ENCODE results near the gene KRT73.

The KRT73 gene

GRCh38 chr12:52661668-52662067 is 43.3 kb upstream of the KRT73 start:
- 90% methylated on average over 2 of the region's 3 CpGs for WGBS (ENCODE audit: insufficient coverage)
- CTCF ChIA-PET: interaction anchor here (1.2 to 1.3 kb wide), 2 partner anchors 19 to 76 kb away, joined by 3 read pairs; partner anchors contain the start of gene KRT1
- H3K4me3 ChIP-seq (ENCODE audit: control insufficient read depth in 1 of 7, extremely low read depth in 1 of 7, insufficient read depth in 4 of 7, low read depth in 2 of 7, low read length in 6 of 7): peak overlapping the region in 1 of 7 experiments; percentile 3
- no peaks in the 10 kb centered on the region for H3K9me3 ChIP-seq (ENCODE audit: control extremely low read depth in 1 of 5, control insufficient read depth in 4 of 5, insufficient read depth in 2 of 5, low read depth in 1 of 5, low read length in 4 of 5)
- no peaks in the 10 kb centered on the region for H3K36me3 ChIP-seq (ENCODE audit: control insufficient read depth in 4 of 4, insufficient read depth in 4 of 4, low read length in 3 of 4)
- POLR2A ChIA-PET: no interaction called here
- peak overlapping the region in 1 of 2 experiments; percentile 11 for H3K27ac ChIP-seq (ENCODE audit: insufficient read depth in 1 of 2, low read depth in 1 of 2, low read length in 2 of 2, poor library complexity in 1 of 2, severe bottlenecking in 2 of 2)
- peaks cover 0 to 3% (median 0%) of the 10 kb centered on the region in 5 experiments for H3K27me3 ChIP-seq (replicated peaks in 2 of 5; ENCODE audit: control insufficient read depth in 4 of 5, insufficient read depth in 5 of 5, low read length in 4 of 5)
- DNase-seq: peak in 1 of 3 donors; percentile 18
- H3K4me1 ChIP-seq (ENCODE audit: control extremely low read depth in 1 of 4, control insufficient read depth in 4 of 4, insufficient read depth in 4 of 4, low read length in 3 of 4): peaks cover 4 to 21% (median 12%) of the 10 kb centered on the region in 4 experiments

GRCh38 chr12:52660934-52661499 is 42.7 kb upstream of the KRT73 start:
- Histone ChIP-seq H3K4me1 (ENCODE audit: control extremely low read depth in 1 of 4, control insufficient read depth in 4 of 4, insufficient read depth in 4 of 4, low read length in 3 of 4) (peaks cover 4 to 21% (median 12%) of the 10 kb centered on the region in 4 experiments), H3K36me3 (ENCODE audit: control insufficient read depth in 4 of 4, insufficient read depth in 4 of 4, low read length in 3 of 4) (no peaks in the 10 kb centered on the region), H3K27me3 (replicated peaks in 2 of 5; ENCODE audit: control insufficient read depth in 4 of 5, insufficient read depth in 5 of 5, low read length in 4 of 5) (peaks cover 0 to 3% (median 0%) of the 10 kb centered on the region in 5 experiments), H3K4me3 (ENCODE audit: control insufficient read depth in 1 of 7, extremely low read depth in 1 of 7, insufficient read depth in 4 of 7, low read depth in 2 of 7, low read length in 6 of 7) (no peak overlapping the region), H3K9me3 (ENCODE audit: control extremely low read depth in 1 of 5, control insufficient read depth in 4 of 5, insufficient read depth in 2 of 5, low read depth in 1 of 5, low read length in 4 of 5) (no peaks in the 10 kb centered on the region), H3K27ac (ENCODE audit: insufficient read depth in 1 of 2, low read depth in 1 of 2, low read length in 2 of 2, poor library complexity in 1 of 2, severe bottlenecking in 2 of 2) (no peak overlapping the region)
- WGBS (ENCODE audit: insufficient coverage): 75% methylated on average over 2 of the region's 3 CpGs
- POLR2A ChIA-PET: interaction anchor here (0.6 kb wide), 1 partner anchor 639 kb away, joined by 3 read pairs; the partner anchor contains the start of gene MYG1
- DNase-seq: peak in 1 of 3 donors; percentile 19
- CTCF ChIA-PET: interaction anchor here (0.6 to 1.3 kb wide), 6 partner anchors 15 to 217 kb away, joined by 3 to 5 read pairs (median 3); partner anchors contain the start of gene KRT1

- H3K36me3 ChIP-seq (ENCODE audit: control insufficient read depth in 4 of 4, insufficient read depth in 4 of 4, low read length in 3 of 4): no peaks in the 10 kb centered on the region
- ChIA-PET CTCF (interaction anchor here (1.1 to 1.2 kb wide), 2 partner anchors 13 to 225 kb away, joined by 3 read pairs; no protein-coding TSS in a partner anchor), POLR2A (no interaction called here)
- DNase-seq: no peak
- H3K4me1 ChIP-seq (ENCODE audit: control extremely low read depth in 1 of 4, control insufficient read depth in 4 of 4, insufficient read depth in 4 of 4, low read length in 3 of 4): peaks cover 4 to 21% (median 12%) of the 10 kb centered on the region in 4 experiments
- peaks cover 0 to 5% (median 0%) of the 10 kb centered on the region in 5 experiments for H3K27me3 ChIP-seq (replicated peaks in 2 of 5; ENCODE audit: control insufficient read depth in 4 of 5, insufficient read depth in 5 of 5, low read length in 4 of 5)
- no peak overlapping the region for H3K27ac ChIP-seq (ENCODE audit: insufficient read depth in 1 of 2, low read depth in 1 of 2, low read length in 2 of 2, poor library complexity in 1 of 2, severe bottlenecking in 2 of 2)
- no peaks in the 10 kb centered on the region for H3K9me3 ChIP-seq (ENCODE audit: control extremely low read depth in 1 of 5, control insufficient read depth in 4 of 5, insufficient read depth in 2 of 5, low read depth in 1 of 5, low read length in 4 of 5)
- H3K4me3 ChIP-seq (ENCODE audit: control insufficient read depth in 1 of 7, extremely low read depth in 1 of 7, insufficient read depth in 4 of 7, low read depth in 2 of 7, low read length in 6 of 7): no peak overlapping the region
- WGBS (ENCODE audit: insufficient coverage): 100% methylated on average over 1 of the region's 4 CpGs
Observed at GRCh38 chr12:52659951-52660350, 41.6 kb upstream of the KRT73 start.

DNA sequence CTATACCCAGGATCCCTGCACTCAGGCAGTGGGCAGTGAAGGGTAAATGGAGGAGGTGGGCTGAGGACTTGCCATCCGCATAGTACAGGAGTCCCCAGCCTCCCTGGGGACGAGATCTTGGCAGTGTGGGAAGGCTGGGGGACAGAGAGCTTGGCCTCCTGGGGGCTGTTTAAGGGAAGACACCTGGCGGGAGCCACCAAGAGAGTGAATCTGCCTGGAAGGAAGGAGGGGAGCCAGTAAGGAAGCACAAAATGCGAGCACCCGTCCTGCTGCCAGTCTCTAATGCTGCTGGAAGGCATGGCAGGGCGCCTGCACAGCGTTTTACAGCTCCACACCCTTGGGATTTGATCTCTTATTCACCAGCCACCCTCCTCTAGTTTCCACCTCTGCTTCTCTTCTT is 41.0 kb upstream of the KRT73 start:
- ChIA-PET POLR2A (no interaction called here), CTCF (interaction anchor here (1.1 to 1.2 kb wide), 2 partner anchors 12 to 225 kb away, joined by 3 read pairs; no protein-coding TSS in a partner anchor)
- H3K9me3 ChIP-seq (ENCODE audit: control extremely low read depth in 1 of 5, control insufficient read depth in 4 of 5, insufficient read depth in 2 of 5, low read depth in 1 of 5, low read length in 4 of 5): no peaks in the 10 kb centered on the region

GRCh38 chr12:52658196-52658595 is 39.8 kb upstream of the KRT73 start:
- Histone ChIP-seq H3K27me3 (replicated peaks in 2 of 5; ENCODE audit: control insufficient read depth in 4 of 5, insufficient read depth in 5 of 5, low read length in 4 of 5) (peaks cover 0 to 5% (median 0%) of the 10 kb centered on the region in 5 experiments), H3K36me3 (ENCODE audit: control insufficient read depth in 4 of 4, insufficient read depth in 4 of 4, low read length in 3 of 4) (no peaks in the 10 kb centered on the region), H3K4me1 (ENCODE audit: control extremely low read depth in 1 of 4, control insufficient read depth in 4 of 4, insufficient read depth in 4 of 4, low read length in 3 of 4) (peaks cover 4 to 21% (median 12%) of the 10 kb centered on the region in 4 experiments), H3K4me3 (ENCODE audit: control insufficient read depth in 1 of 7, extremely low read depth in 1 of 7, insufficient read depth in 4 of 7, low read depth in 2 of 7, low read length in 6 of 7) (no peak overlapping the region), H3K9me3 (ENCODE audit: control extremely low read depth in 1 of 5, control insufficient read depth in 4 of 5, insufficient read depth in 2 of 5, low read depth in 1 of 5, low read length in 4 of 5) (no peaks in the 10 kb centered on the region), H3K27ac (ENCODE audit: insufficient read depth in 1 of 2, low read depth in 1 of 2, low read length in 2 of 2, poor library complexity in 1 of 2, severe bottlenecking in 2 of 2) (no peak overlapping the region)
- ChIA-PET CTCF (interaction anchor here (0.7 to 1.8 kb wide), 2 partner anchors 32 to 208 kb away, joined by 3 to 6 read pairs; no protein-coding TSS in a partner anchor), POLR2A (no interaction called here)
- WGBS (ENCODE audit: insufficient coverage): 100% methylated on average over 2 of the region's 4 CpGs
- no peak for DNase-seq

More for the DNA sequence above, 41.0 kb upstream of the KRT73 start:
- Histone ChIP-seq H3K27ac (ENCODE audit: insufficient read depth in 1 of 2, low read depth in 1 of 2, low read length in 2 of 2, poor library complexity in 1 of 2, severe bottlenecking in 2 of 2) (no peak overlapping the region), H3K4me3 (ENCODE audit: control insufficient read depth in 1 of 7, extremely low read depth in 1 of 7, insufficient read depth in 4 of 7, low read depth in 2 of 7, low read length in 6 of 7) (no peak overlapping the region), H3K27me3 (replicated peaks in 2 of 5; ENCODE audit: control insufficient read depth in 4 of 5, insufficient read depth in 5 of 5, low read length in 4 of 5) (peaks cover 0 to 5% (median 0%) of the 10 kb centered on the region in 5 experiments), H3K36me3 (ENCODE audit: control insufficient read depth in 4 of 4, insufficient read depth in 4 of 4, low read length in 3 of 4) (no peaks in the 10 kb centered on the region), H3K4me1 (ENCODE audit: control extremely low read depth in 1 of 4, control insufficient read depth in 4 of 4, insufficient read depth in 4 of 4, low read length in 3 of 4) (peaks cover 4 to 21% (median 12%) of the 10 kb centered on the region in 4 experiments)
- WGBS (ENCODE audit: insufficient coverage): 86% methylated on average over 5 of the region's 7 CpGs
- no peak for DNase-seq

DNA sequence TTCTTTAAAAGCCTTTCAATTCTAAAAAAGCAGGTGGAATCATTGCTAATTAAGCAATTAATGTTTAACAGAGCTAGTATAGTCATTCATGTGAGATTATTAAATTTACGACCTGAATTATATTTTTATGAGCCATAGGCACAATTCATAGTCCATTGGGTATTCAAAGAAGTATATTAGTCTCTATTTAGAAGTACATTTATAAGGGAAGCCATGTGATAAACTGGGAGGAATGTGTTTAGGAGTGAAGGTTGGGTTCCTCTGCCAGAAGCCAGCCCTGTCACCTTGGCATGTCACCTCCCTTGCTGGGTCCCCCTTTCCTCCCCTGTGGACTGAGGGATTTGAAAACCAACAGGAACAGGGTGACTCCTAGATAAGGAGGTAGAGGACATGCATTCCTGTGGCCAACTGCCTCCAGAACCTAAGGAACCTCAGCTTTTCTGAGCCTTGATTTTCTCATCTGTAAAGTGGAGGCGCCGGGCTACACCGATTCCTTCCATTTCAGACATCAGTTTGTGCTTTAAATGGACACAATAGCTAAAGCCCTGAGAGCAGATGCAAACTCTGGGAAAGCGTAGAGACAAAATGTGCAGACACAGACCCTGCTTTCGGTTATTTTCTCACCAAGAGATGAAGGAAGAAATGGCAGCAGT is 39.0 kb upstream of the KRT73 start:
- POLR2A ChIA-PET: no interaction called here
- 97% methylated on average over 5 of the region's 6 CpGs for WGBS (ENCODE audit: insufficient coverage)
- H3K4me3 ChIP-seq (ENCODE audit: control insufficient read depth in 1 of 7, extremely low read depth in 1 of 7, insufficient read depth in 4 of 7, low read depth in 2 of 7, low read length in 6 of 7): no peak overlapping the region
- H3K36me3 ChIP-seq (ENCODE audit: control insufficient read depth in 4 of 4, insufficient read depth in 4 of 4, low read length in 3 of 4): no peaks in the 10 kb centered on the region
- H3K9me3 ChIP-seq (ENCODE audit: control extremely low read depth in 1 of 5, control insufficient read depth in 4 of 5, insufficient read depth in 2 of 5, low read depth in 1 of 5, low read length in 4 of 5): no peaks in the 10 kb centered on the region
- H3K4me1 ChIP-seq (ENCODE audit: control extremely low read depth in 1 of 4, control insufficient read depth in 4 of 4, insufficient read depth in 4 of 4, low read length in 3 of 4): peaks cover 4 to 12% (median 7%) of the 10 kb centered on the region in 4 experiments
- no peak for DNase-seq
- CTCF ChIA-PET: interaction anchor here (1.8 kb wide), 1 partner anchor 33 kb away, joined by 6 read pairs; no protein-coding TSS in a partner anchor
- peaks cover 0 to 5% (median 0%) of the 10 kb centered on the region in 5 experiments for H3K27me3 ChIP-seq (replicated peaks in 2 of 5; ENCODE audit: control insufficient read depth in 4 of 5, insufficient read depth in 5 of 5, low read length in 4 of 5)
- no peak overlapping the region for H3K27ac ChIP-seq (ENCODE audit: insufficient read depth in 1 of 2, low read depth in 1 of 2, low read length in 2 of 2, poor library complexity in 1 of 2, severe bottlenecking in 2 of 2)

DNA sequence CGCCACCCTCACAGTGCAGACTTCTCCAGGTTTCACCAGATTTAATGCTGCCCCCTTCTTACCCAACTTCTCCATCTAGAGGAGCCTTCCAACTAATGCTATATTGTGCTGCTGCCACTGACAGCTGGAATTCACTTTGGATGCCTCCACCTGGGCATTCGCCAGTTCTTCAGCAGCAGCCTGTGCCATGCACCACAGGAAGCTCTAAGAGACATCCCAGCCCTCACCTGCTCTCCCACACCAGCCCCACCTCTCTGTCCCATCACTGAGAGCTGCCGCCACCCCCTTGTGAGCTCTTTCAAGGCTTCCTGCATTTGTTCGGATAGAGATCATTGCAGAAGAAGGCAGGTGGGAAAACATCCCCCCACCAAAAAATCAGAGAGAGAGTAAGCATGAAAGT is 38.3 kb upstream of the KRT73 start:
- H3K27ac ChIP-seq (ENCODE audit: insufficient read depth in 1 of 2, low read depth in 1 of 2, low read length in 2 of 2, poor library complexity in 1 of 2, severe bottlenecking in 2 of 2): no peak overlapping the region
- H3K36me3 ChIP-seq (ENCODE audit: control insufficient read depth in 4 of 4, insufficient read depth in 4 of 4, low read length in 3 of 4): no peaks in the 10 kb centered on the region
- H3K27me3 ChIP-seq (replicated peaks in 2 of 5; ENCODE audit: control insufficient read depth in 4 of 5, insufficient read depth in 5 of 5, low read length in 4 of 5): peaks cover 0 to 5% (median 0%) of the 10 kb centered on the region in 5 experiments
- CTCF ChIA-PET: interaction anchor here (1.1 to 1.8 kb wide), 2 partner anchors 34 to 75 kb away, joined by 4 to 6 read pairs; no protein-coding TSS in a partner anchor
- no peaks in the 10 kb centered on the region for H3K9me3 ChIP-seq (ENCODE audit: control extremely low read depth in 1 of 5, control insufficient read depth in 4 of 5, insufficient read depth in 2 of 5, low read depth in 1 of 5, low read length in 4 of 5)
- WGBS (ENCODE audit: insufficient coverage): 97% methylated on average over 3 of the region's 4 CpGs
- H3K4me1 ChIP-seq (ENCODE audit: control extremely low read depth in 1 of 4, control insufficient read depth in 4 of 4, insufficient read depth in 4 of 4, low read length in 3 of 4): peaks cover 0 to 5% (median 2%) of the 10 kb centered on the region in 4 experiments
- no peak overlapping the region for H3K4me3 ChIP-seq (ENCODE audit: control insufficient read depth in 1 of 7, extremely low read depth in 1 of 7, insufficient read depth in 4 of 7, low read depth in 2 of 7, low read length in 6 of 7)
- no peak for DNase-seq
- POLR2A ChIA-PET: no interaction called here
